GM21786 (cell line): ENCODE results near the gene SPOCK1.
"Not testable (repeated sequence)": the region's sequence is repeated elsewhere in the genome, so short reads cannot be mapped to it uniquely, and the experiment has no call there.

Experiments used
- ATAC-seq: cut with Tn5 transposase; IDR thresholded peaks from one replicate; pipeline ENCODE4 v1.9.1; 2021; ENCODE audit not compliant: unreplicated experiment

The SPOCK1 gene

DNA sequence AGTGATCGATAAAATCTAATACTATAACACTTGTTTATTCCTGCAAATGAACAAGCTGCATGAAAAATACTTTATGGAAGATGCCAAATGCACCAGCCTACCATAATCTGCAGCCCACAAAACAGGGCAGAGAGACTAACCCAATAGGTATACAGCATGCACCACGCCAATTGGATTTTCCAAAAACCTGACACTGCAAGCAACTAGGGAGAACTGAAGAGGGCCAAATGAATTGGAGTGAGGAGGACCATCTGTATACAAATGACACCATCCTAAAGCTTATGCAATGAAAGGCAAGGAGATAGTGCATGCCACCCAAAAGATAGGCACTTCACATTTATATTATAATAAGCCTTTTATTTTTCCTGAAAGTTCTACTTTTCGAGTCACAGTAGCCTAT, 100.4 kb downstream of the SPOCK1 start:
- ATAC-seq: no peak

DNA sequence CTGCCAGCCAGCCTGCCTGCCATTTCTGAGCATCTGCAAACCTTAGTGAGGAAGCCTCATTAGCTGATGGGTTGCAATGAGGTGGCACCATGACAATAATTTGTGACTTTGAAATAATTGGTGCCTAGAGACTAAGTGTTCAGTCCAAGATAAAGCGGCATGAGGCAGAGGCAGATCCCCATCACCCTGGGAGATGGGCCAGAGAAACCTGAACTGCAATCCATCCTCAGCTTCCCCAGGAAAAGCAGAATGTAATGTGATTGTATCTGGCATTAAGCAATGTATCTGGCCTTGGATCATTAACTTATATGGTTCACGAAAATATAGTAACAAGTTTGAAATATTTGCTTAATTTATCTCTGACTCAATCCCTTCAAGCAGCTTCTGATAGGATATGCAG, 101.0 kb downstream of the SPOCK1 start:
- ATAC-seq: no peak

DNA sequence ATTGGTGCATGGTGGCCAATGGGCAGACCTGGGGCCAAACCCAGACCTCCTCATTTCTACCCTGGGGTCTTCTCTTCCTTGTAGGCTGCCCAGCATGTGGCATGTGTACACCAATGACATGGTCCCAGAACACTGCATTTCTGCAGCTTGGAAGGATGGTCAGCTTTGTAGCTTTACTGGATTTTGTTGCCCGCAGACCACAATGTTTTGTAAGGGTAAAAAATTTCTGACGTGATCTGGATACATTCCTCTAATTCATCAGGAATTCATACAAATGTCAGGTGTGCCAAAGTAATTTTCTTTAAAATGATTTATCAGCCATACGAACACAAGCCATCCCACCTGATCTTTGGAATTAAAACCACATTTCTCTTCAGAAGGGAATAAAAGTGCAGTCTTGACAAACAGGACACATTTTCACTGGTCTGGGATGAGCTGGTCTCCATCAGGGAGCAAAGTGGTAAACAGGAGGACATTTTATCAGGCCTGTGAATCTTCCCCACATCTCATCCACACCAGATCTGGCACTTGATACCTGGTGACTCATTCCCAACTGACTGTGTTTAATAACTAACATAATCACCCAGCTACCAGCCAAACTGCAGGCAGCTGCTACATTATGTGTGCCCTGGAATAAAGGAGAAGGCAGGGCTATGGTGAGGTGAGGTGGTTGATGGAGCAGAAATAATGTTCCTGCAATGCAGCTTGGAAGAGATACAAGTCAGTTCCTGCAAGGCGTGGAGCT, 103.9 kb downstream of the SPOCK1 start:
- no peak for ATAC-seq

DNA sequence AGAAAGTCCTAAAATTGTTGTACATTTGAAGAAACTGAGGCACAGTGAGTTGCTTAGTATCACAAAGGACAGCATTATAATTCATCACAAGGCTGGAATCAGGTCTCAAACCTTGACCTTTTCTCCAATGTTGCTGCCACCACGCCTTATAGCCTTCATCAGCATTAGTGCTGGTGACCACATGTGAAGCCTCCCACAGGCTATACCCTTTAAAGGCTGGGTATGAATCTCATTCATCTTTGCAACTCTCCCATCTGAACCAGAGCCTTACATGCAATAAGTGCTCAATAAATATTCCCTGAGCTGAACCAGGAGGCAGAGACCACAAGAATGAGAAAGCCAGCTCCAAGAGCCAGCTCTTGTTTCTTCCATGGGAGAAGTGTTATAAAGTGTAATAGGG, 104.7 kb downstream of the SPOCK1 start:
- no peak for ATAC-seq

DNA sequence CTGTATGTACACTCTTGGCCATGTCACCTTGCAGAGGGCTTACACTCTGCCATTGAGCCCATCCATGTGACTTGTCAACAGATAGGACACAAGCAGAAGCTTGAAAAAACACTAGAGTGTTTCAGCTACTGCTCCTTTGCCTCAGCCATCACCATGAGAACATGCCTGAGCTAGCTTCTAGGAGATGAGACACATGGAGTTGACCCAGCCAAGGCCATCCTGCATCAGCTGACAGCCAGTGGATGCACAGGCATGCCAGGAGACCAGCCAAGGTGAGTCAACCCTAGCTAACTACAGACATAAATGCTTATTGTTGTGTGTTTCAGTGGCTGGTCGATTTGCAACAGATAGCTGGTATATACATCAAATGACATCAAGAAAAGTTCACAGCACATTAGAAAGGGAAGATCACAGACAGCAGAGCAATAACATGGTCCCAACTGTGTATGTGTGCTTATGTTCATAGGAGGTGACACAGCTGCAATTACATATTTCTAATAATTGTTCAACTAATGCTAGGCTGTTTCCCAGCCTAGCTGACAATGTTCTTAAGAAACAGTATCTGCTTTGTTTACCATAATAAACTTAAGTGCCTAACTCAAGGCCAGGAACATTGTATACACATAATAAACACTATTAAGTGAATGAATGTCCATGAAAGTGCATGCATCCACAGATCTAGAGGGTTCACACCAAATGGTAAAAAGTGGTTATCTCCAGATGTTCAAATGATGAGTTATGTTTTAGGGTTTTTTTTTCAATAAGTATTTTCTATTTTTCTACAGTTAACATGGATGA, 105.7 kb downstream of the SPOCK1 start:
- no peak for ATAC-seq

DNA sequence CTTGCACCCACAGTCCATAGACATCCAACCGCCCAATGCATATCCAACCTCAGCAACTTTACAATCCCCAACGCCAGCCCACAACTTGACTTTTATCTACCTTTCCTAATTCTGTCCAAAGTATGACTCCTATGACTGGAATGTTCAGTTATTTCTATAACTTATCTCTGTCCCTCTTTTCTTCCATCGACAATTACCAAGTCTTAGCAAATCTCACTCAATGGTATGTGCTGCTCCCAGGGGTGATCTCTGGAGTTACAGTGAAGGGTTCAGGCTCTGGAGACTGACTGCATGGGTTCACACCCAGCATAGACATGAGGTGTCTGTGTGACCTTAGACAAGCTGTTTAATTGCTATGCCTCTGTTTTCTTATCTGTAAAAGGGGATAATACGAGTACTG, 106.9 kb downstream of the SPOCK1 start:
- ATAC-seq: no peak

DNA sequence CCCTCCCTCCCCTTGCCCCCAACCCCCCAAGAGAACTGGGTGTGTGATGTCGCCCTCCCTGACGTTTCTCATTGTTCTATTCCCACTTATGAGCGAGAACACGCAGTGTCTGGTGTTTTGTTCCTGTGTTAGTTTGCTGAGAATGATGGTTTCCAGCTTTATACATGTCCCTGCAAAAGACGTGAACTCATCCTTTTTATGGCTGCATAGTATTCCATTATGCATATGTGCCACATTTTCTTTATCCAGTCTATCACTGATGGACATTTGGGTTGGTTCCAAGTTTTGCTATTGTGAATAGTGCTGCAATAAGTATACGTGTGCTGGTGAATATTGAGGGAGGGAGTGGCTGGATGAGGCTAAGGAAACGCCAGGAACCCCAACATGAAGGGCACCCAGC, 108.1 kb downstream of the SPOCK1 start:
- not testable (repeated sequence) for ATAC-seq

DNA sequence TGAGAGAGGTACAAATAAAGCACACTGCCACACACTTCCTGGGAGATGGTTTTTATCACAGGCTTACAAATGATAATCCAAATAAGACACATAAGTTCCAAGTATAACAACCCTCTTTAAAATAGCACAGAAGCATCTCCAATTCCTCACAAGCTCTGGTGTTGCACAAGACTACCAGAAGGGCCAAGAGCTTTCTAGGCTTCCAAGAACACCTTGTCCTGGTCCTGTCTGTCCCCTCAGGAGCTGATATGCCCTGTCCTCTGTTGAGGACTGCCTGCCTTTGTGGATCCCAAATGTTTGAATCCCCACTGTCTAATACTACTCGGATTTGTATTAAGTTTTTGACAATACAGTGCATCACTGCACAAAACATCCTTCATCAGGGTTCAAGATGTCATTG, 110.1 kb downstream of the SPOCK1 start:
- no peak for ATAC-seq

DNA sequence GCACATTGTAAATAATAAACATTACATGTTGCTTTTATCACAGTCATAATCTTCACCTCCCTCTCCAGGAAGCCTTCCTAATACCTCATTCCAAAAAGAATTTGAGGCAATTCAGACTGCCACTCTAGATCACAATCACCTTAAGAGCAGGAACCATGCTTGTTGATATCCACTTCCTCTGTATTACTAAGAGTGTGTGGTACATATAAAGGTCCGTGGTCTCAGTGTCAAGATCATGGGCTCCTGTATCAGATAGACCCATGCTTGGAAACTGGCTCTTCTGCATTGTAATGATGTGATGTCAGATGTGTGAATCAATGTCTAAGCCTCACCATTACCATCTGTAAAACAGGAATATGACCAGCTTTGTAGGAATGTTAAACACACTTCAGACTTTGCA, 114.1 kb downstream of the SPOCK1 start:
- no peak for ATAC-seq

DNA sequence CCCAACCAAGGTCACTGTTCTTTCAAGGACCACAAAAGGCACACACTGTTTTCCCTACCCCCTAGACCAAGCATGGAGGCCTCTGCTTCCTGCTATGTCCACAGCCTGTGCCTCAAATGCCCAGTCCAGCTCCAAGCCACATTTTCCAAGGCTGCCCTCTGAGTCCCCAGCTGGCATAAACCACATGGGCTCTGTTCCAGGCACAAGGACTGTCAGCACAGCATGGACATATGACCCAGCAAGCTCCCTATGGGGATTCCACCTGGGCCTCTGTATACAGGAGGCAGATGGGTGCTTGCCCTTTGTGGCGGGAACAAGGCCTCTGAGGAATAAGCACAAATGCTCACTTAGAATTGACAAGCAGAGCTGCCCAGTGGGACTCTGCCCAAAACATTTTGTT, 115.2 kb downstream of the SPOCK1 start:
- ATAC-seq: no peak

DNA sequence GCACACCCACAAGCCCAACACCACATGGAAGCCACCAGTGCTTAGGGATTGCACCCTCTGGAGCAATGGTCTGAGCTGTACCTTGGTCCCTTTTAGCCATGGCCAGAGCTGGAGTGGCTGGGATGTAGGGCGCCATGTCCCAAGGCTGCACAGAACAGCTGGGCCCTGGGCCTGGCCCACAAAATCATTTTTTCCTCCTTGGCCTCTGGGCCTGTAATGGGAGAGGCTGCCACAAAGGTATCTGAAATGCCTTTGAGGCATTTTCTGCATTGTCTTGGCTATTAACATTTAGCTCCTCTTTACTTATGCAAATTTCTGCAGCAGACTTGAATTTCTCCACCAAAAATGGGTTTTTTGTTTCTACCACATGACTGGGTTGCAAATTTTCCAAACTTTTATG, 117.6 kb downstream of the SPOCK1 start:
- no peak for ATAC-seq

DNA sequence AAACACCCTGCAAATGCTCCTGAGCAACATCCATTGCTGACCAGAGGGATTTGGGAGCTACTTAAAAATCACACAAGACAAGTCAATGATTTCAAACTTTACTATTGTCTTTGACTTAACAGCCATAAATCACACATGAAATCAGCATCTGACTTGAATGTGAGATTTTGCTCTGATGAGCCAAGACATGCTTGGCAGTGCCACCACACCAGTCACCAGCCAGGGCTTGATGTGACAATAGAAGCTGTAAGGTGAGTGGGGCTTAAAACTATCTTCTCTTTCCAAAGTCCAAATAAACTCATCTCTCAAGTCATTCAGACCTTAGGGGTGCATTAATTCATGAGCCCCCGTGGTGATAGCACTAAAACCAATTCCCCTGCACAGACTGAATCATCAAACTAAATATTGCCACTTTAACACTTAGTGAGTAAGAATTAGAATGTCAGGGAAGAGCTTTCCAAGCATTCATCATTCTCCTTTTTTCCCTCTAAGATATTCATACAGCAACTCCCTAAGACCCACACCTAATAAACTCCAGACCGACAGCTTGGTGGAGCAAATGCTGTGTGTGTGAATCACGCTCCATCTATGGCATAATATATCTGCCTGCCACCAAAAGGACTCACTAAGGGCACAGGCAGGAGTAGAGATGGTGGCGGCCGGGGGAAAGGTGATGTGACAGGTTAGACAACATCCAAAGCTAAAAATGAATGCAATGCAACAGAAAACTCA, 119.4 kb downstream of the SPOCK1 start:
- ATAC-seq: no peak

DNA sequence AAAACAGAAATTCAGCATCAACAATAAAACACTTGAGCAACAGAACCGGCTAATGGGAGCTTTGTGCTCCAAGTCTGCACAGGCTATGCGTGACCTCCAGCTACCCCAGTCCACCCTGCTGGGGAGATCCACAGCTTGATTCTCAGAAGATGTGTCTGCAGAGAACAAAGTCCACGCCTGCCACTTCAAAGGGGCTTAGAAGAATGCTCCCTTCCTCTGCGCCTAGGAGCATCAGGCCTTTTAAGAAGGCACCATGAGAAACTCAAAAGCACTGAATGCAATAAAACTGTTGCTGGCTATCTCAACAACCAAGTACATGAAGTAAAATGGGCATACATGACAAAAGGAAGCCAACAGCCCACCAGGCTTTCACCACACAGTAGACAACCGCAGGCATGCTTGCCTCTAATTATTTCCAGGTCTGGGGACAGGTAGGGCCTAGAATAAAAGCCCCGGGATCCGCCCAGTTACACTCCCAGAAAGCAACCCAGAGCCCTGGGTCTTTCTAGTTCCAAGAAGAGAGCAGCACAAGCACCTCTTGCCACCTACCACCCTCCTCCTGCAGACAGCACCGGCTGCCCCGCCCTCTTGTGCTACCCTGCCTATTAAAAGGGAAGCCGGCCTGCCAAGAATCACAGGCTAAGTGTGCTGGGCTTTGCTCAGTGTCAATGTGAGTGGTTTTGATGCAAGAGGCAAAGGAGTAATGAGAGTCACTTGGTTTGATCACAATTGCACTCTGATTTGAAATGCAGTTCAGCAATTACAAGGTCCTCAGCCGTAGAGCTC, 123.2 kb downstream of the SPOCK1 start:
- ATAC-seq: no peak

DNA sequence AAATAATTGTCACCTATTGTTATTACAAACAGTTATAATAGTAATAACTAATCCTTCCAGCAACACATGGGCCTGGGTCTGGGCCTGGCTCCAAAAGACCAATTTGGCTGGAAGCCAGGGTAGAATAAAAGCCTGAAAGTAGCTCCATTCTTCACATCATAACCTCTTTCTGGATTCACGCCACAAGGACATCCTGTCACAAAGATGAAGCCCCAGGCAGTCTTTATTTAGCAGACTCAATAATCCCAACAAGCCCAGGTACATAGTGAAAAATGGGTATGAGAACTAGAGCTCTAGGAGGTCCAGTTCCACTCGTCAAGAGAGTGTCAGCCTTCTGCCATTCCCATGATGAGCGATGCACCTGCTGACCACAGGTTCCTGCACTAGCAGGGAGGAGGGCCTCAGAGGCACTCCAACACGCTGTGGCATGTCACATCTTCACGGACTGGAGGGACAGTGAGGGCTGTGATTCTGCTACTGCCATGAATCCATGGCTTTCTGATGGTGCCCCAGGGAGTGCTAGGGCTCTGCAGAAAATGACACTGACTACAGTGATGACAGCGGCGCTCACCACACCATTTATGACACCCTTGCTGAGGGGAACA, 124.9 kb downstream of the SPOCK1 start:
- no peak for ATAC-seq

DNA sequence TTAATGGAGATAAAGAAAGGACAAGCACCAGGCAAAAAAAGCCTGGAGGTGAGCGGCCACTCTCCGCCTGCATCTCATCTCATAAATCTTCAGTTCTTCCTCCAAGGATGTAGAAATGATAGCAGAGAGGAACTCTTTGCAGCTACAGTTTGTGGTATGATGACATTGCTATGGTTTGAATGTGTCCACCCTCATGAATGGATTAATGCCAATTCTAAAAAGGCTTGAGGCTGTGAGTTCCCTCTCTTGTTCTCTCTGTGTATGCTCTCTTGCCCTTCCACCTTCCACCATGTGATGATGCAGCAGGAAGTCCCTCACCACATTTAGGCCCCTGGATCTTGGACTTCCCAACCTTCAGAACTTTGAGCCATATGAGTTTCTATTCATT, 126.4 kb downstream of the SPOCK1 start:
- ATAC-seq: no peak

DNA sequence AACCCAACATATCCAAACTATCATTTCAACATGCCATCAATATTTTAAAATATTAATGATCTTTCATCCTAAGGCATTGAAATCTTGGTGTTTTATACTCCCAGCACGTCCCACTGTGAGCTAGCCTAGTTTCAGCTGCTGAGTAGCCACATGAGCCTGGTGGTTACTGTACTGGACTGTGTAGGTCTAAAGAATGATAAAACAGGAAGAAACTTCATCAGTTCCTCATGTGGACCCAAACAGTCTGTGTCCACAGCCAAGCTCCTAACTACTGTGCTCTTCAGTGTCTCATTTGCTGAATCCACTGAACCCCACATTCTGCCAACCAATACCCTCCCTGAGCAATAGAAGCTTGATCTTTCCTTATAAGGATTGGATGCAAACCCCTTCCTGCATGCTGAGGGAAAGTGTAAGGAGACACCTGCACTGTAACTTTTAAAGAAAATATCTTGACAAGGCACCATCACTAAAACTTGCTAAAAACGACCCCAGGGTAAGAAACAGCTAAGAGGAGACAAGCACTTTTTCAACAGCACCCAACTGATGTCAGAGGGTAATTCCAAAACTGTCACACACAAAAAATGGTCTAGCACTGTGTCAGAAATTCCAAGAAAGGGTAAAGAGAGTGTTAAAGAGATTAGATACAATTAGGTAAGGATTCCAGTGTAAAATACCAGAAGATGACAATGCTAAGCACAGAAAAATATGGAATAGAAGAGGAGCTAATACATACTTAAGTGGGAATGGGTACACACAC, 126.9 kb downstream of the SPOCK1 start:
- no peak for ATAC-seq

DNA sequence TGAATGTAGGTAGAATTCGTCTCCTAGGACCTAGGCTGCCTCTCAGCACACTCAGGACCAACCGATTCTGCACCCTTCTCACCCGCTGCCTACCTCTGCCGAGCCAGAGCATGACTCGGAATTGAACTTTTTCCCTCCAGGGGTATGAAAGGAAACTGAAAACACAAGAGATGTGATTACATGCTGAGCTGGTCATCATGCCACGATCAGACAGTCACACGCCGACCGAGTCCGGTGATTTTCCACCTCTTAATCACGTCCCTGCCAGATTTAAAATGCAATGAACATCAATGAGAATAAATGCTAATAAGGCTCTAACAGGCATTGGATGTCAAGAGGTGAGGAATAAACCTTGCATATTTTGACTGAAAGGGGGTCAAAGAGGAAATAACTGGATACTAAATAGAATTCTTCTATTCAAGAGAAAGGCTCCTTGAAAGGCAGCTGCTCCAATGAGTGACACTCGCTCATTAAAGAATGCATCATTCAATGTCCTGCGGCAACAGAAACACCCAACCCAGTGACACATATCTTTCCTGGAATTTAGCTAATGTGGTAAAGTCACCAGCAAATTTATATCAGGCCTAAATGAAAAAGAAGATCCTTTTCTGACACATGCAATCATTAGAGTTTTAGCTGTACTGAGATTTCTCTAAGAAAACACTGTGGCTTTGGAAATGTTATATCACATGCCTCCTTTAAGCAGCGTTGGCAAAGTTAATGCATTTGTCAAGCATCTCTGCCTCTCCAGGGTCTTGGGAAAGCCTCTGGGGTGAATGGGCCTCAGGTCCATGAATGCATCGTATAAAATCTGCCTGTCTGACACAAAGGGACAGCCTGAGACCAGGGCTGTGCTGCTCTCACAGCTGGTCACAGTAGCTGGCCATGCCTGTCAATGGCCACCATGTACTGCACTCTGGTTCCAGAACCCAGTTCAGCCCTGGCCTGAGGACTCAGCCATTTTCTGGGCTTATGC, 128.7 kb downstream of the SPOCK1 start:
- ATAC-seq: no peak

DNA sequence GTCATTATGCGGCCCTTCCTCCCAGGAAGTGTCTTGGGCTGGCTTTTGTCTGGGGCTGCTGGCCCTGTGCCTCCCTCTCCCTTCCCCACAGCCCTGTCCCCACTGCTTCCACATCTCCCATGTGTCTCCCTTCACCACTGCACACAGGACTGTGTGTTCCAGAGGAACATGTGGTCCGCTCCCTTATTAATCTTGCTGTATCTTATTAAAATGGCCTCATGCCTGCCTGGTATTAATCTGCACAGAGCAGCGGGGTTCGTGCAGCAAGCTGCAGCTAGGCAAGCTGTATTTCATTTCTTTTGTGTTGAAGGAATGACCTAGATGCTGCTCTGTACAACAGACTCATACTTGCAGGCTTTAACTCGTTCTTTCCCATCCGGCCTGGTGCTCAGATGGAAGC, 130.5 kb downstream of the SPOCK1 start:
- ATAC-seq: no peak

DNA sequence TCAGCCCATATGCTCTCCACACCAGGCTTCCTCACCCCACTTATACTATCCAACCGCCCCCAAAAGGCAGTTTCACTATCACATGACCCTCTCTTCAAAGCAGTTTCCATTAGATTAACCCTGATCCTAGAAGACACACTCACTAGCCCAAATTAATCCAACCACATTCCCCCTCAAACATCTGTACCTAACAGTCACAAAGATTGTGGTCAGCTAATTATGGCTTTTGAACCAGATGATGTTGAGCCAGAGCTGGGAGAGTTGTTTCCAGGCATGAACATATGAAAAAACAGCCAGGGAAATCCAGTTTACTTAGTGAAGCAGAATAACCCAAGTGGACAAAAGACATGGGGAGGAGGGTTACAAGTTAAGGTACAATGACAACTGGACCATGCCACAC, 131.2 kb downstream of the SPOCK1 start:
- no peak for ATAC-seq
